ENCODE data around the gene S100A1.

DNA sequence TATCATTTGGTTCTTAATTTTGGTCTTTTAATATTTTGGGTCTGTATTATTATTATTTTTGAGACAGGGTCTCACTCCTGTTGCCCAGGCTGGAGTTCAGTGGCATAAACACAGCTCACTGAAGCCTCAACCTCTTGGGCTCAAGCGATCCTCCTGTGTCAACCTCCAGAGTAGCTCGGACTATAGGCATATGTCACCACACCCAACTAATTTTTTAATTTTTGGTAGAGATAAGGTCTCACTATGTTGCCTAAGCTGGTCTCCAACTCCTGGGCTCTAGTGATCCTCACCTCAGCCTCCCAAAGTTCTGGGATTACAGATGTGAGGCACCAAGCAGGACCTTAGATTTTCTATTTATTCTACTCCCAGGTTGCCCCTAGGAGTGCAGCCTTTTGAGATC lies 45.3 kb downstream of the S100A1 start:
- TF ChIP-seq, protein P1, sequence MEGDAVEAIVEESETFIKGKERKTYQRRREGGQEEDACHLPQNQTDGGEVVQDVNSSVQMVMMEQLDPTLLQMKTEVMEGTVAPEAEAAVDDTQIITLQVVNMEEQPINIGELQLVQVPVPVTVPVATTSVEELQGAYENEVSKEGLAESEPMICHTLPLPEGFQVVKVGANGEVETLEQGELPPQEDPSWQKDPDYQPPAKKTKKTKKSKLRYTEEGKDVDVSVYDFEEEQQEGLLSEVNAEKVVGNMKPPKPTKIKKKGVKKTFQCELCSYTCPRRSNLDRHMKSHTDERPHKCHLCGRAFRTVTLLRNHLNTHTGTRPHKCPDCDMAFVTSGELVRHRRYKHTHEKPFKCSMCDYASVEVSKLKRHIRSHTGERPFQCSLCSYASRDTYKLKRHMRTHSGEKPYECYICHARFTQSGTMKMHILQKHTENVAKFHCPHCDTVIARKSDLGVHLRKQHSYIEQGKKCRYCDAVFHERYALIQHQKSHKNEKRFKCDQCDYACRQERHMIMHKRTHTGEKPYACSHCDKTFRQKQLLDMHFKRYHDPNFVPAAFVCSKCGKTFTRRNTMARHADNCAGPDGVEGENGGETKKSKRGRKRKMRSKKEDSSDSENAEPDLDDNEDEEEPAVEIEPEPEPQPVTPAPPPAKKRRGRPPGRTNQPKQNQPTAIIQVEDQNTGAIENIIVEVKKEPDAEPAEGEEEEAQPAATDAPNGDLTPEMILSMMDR (IDR thresholded peaks at IDR 0.05) = no peak
- no peak for TF ChIP-seq EZH2phosphoT487 (IDR thresholded peaks at IDR 0.05)
